Lower leg skin (tissue), 3 donors: ENCODE results near the gene ARID1B.

ENCODE experiments used
- POLR2A ChIP-seq, 2 donors: fragments of 450-650 bp; IDR thresholded peaks; one replicate each; pipeline ENCODE4 v1.6.1; 2016 to 2017; ENCODE audit warnings: antibody characterized with exemption in 2 of 2, mild to moderate bottlenecking in 1 of 2, moderate library complexity in 1 of 2
- TF ChIP-seq, protein P1 (sequence below), 3 donors: fragments of 450-650 bp; IDR thresholded peaks; one replicate each; pipeline ENCODE4 v1.5.1; 2016; ENCODE audit warnings: antibody characterized with exemption in 3 of 3, mild to moderate bottlenecking in 3 of 3, moderate library complexity in 2 of 3

DNA sequence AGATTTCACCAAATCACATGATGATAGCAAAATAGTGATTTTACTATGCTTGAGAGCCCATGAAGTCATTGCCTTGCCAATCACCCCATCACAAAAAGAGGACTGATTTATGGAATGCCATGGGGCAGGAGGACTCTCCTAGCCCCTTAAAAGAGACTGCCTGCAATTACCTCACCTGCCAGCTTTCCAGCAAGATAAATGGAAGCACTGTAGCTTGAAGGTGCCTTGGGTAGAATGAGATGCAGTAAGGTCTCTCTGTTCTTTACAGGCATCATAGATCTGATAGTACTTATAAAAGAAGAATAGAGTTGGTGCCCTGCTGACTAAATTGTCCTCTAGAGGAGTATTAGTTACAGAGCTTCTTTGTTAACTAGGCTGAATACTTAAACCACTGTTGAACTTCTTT is 303.8 kb downstream of the ARID1B start:
- TF ChIP-seq, protein P1, sequence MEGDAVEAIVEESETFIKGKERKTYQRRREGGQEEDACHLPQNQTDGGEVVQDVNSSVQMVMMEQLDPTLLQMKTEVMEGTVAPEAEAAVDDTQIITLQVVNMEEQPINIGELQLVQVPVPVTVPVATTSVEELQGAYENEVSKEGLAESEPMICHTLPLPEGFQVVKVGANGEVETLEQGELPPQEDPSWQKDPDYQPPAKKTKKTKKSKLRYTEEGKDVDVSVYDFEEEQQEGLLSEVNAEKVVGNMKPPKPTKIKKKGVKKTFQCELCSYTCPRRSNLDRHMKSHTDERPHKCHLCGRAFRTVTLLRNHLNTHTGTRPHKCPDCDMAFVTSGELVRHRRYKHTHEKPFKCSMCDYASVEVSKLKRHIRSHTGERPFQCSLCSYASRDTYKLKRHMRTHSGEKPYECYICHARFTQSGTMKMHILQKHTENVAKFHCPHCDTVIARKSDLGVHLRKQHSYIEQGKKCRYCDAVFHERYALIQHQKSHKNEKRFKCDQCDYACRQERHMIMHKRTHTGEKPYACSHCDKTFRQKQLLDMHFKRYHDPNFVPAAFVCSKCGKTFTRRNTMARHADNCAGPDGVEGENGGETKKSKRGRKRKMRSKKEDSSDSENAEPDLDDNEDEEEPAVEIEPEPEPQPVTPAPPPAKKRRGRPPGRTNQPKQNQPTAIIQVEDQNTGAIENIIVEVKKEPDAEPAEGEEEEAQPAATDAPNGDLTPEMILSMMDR (IDR thresholded peaks at IDR 0.05): no peak
- no peak for TF ChIP-seq POLR2A (IDR thresholded peaks at IDR 0.05)
